SK-N-SH treated with all-trans-retinoic acid at 6 μM for 48 hours (cell line): ENCODE results near the gene SPATA45.

Source experiments
- ATAC-seq: fragments of 200-7000 bp; cut with Tn5 transposase; 3 replicates; pipeline ENCODE4 v1.9.1; 2020; ENCODE audit warnings: mild to moderate bottlenecking, moderate library complexity
- ARNTL ChIP-seq: fragments of 450-650 bp; formaldehyde crosslinking; IDR thresholded peaks from 2 replicates; pipeline ENCODE4 v1.5.0; 2020; ENCODE audit warnings: low read depth, mild to moderate bottlenecking, moderate library complexity, borderline replicate concordance
- BACH2 ChIP-seq: fragments of 250-450 bp; sonication (Bioruptor Pico); IDR thresholded peaks from 2 replicates; pipeline ENCODE4 v1.9.0; 2021; ENCODE audit warnings: mild to moderate bottlenecking, borderline replicate concordance
- CREB5 ChIP-seq: fragments of 250-450 bp; sonication (Bioruptor Pico); IDR thresholded peaks from 2 replicates; pipeline ENCODE4 v1.5.1; 2020; ENCODE audit warnings: low read depth, mild to moderate bottlenecking, moderate library complexity
- CSDC2 ChIP-seq: fragments of 250-450 bp; sonication (Bioruptor Pico); IDR thresholded peaks from 2 replicates; pipeline ENCODE4 v1.5.0; 2020; ENCODE audit warnings: mild to moderate bottlenecking, moderate library complexity
- CSRNP3 ChIP-seq: fragments of 250-450 bp; sonication (Bioruptor Pico); IDR thresholded peaks from 2 replicates; pipeline ENCODE4 v1.5.1; 2021; ENCODE audit warnings: mild to moderate bottlenecking, moderate library complexity
- ESRRG ChIP-seq: fragments of 250-450 bp; sonication (Bioruptor Pico); IDR thresholded peaks from 2 replicates; pipeline ENCODE4 v1.6.1; 2021; ENCODE audit warnings: mild to moderate bottlenecking
- GLIS3 ChIP-seq: fragments of 250-450 bp; sonication (Bioruptor Pico); IDR thresholded peaks from 2 replicates; pipeline ENCODE4 v1.5.0; 2020; ENCODE audit warnings: mild to moderate bottlenecking, moderate library complexity
- PPARA ChIP-seq: fragments of 250-450 bp; sonication (Bioruptor Pico); IDR thresholded peaks from 2 replicates; pipeline ENCODE4 v1.5.0; 2020; ENCODE audit warnings: mild to moderate bottlenecking, borderline replicate concordance
- RARB ChIP-seq: fragments of 250-450 bp; sonication (Bioruptor Pico); IDR thresholded peaks from 2 replicates; pipeline ENCODE4 v1.8.0; 2021; ENCODE audit warnings: mild to moderate bottlenecking, moderate library complexity
- SNAI2 ChIP-seq: fragments of 250-450 bp; sonication (Bioruptor Pico); IDR thresholded peaks from 2 replicates; pipeline ENCODE4 v1.5.0; 2020; ENCODE audit warnings: mild to moderate bottlenecking, moderate library complexity
- TCF4 ChIP-seq: fragments of 250-450 bp; sonication (Bioruptor Pico); IDR thresholded peaks from 2 replicates; pipeline ENCODE4 v1.8.0; 2021; ENCODE audit warnings: mild to moderate bottlenecking, moderate library complexity, borderline replicate concordance
- TOX ChIP-seq: fragments of 250-450 bp; sonication (Bioruptor Pico); IDR thresholded peaks from 2 replicates; pipeline ENCODE4 v1.8.0; 2021; ENCODE audit warnings: mild to moderate bottlenecking, moderate library complexity, borderline replicate concordance
- TSHZ2 ChIP-seq: fragments of 250-450 bp; sonication (Bioruptor Pico); IDR thresholded peaks from 2 replicates; pipeline ENCODE4 v1.5.0; 2020; ENCODE audit warnings: mild to moderate bottlenecking, moderate library complexity
- ZFP3 ChIP-seq: fragments of 250-450 bp; sonication (Bioruptor Pico); IDR thresholded peaks from 2 replicates; pipeline ENCODE4 v1.5.0; 2020; ENCODE audit warnings: mild to moderate bottlenecking, moderate library complexity
- ZFP30 ChIP-seq: fragments of 450-650 bp; formaldehyde crosslinking; IDR thresholded peaks from 2 replicates; pipeline ENCODE4 v1.5.0; 2022; ENCODE audit warnings: mild to moderate bottlenecking, moderate library complexity
- ZNF8 ChIP-seq: fragments of 450-650 bp; formaldehyde crosslinking; IDR thresholded peaks from 2 replicates; pipeline ENCODE4 v1.5.0; 2020; ENCODE audit warnings: mild to moderate bottlenecking, moderate library complexity
- TF ChIP-seq, protein P1 (sequence below): fragments of 250-450 bp; sonication (Bioruptor Pico); IDR thresholded peaks from 2 replicates; pipeline ENCODE4 v1.8.0; 2021; ENCODE audit warnings: low read depth, mild to moderate bottlenecking, moderate library complexity, borderline replicate concordance
- TF ChIP-seq, protein P2 (sequence below): fragments of 250-450 bp; sonication (Bioruptor Pico); IDR thresholded peaks from 2 replicates; pipeline ENCODE4 v1.8.0; 2020; ENCODE audit warnings: mild to moderate bottlenecking, moderate library complexity, borderline replicate concordance

Gene SPATA45

DNA sequence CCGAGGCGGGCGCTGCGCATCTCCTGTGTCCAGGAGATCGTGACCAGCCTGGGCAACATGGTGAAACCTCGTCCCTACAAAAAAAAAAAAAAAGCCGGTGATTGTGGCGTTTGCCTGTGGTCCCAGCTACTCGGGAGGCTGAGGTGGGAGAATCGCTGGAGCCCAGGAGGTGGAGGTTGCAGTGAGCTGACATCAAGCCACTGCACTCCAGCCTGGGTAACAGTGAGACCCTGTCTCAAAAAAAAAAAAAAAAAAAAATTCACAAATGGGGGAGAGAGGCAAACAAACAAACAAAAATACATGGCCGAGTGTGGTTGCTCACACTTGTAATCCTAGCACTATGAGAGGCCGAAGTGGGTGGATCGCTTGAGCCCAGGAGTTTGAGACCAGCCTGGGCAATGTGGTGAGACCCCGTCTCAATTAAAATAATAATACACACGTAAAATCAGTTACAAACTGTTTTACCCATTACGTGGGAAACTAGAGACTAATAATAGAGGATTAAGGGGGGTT lies 55.0 kb downstream of the SPATA45 start:
- TF ChIP-seq ZNF8 (CRISPR knock-in tag) (no peak), CSRNP3 (CRISPR knock-in tag) (no peak), TCF4 (CRISPR knock-in tag) (no peak), CSDC2 (CRISPR knock-in tag) (no peak), ESRRG (no peak), TSHZ2 (no peak), RARB (no peak), GLIS3 (CRISPR knock-in tag) (no peak), BACH2 (CRISPR knock-in tag) (no peak), TOX (CRISPR knock-in tag) (no peak), ZFP30 (no peak), ARNTL (CRISPR knock-in tag) (no peak), PPARA (CRISPR knock-in tag) (no peak), ZFP3 (CRISPR knock-in tag) (no peak), CREB5 (CRISPR knock-in tag) (no peak)
- TF ChIP-seq, protein P1, sequence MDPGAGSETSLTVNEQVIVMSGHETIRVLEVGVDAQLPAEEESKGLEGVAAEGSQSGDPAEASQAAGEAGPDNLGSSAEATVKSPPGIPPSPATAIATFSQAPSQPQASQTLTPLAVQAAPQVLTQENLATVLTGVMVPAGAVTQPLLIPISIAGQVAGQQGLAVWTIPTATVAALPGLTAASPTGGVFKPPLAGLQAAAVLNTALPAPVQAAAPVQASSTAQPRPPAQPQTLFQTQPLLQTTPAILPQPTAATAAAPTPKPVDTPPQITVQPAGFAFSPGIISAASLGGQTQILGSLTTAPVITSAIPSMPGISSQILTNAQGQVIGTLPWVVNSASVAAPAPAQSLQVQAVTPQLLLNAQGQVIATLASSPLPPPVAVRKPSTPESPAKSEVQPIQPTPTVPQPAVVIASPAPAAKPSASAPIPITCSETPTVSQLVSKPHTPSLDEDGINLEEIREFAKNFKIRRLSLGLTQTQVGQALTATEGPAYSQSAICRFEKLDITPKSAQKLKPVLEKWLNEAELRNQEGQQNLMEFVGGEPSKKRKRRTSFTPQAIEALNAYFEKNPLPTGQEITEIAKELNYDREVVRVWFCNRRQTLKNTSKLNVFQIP (CRISPR knock-in tag): no peak
- peak; percentile 4 for ATAC-seq

DNA sequence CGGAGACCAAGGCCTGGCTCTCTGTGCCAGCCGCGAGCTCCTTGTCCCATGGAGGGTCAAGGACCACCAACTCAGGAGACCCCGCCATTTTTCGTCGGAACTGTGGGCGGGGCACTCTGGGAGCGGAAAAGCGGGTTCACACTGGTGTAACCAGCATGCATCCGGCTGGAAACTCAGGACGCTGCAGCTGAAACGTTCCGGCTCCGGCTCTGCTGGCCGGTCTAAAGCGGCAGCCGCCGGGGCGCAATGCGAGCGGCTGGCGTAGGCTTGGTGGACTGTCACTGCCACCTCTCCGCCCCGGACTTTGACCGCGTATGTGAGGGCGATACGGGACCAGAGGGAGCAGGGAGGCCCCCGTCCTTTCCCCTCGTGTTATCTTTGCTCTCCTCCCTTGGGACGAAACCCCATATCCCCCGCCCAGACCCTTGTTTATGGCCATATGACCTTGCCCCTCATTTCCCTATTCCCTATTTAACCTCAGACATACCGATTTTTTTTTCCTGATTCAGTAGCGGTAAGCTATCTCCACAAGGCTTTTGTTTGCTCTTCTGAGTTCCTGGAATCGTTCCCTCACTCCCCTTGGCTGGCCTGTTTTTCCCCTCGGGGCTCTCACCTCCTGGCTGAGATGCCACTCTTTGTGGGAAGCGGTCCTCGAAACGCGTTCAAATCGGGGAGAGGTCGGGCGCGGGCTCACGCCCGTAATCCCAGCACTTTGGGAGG lies 55.6 kb downstream of the SPATA45 start, which contains the start of the genes NSL1 and TATDN3:
NSL1 (minus strand) TSS at position 102 of the 720 bp plus-strand sequence; CDS start at position 88, 14 bp downstream.
TATDN3 (plus strand) TSS at position 219 of the 720 bp plus-strand sequence; CDS start at position 247, 28 bp downstream.
- peak; percentile 96 for ATAC-seq
- TF ChIP-seq ZFP30 (no peak), CREB5 (CRISPR knock-in tag) (no peak), PPARA (CRISPR knock-in tag) (no peak)

DNA sequence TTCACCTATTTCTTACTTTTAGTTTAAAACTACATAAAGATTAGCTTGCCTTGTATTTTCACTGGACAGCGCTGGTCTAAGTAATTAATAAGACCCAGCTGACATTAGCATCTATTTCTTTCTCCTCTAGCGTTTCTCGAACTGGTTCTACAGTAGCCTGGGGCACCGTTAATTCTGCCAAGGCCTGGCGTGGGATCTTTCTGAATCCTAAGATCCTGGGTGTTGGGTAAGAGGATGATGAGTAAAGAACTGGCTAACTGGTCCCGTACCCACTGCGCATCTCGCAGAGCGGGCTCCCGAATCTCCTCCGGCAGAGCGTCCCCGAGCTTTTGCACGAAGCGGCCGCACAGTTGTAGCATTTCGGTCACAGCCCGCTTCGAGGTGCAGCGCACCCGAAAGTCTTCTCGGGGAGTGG lies 56.2 kb downstream of the SPATA45 start:
- ATAC-seq: peak; percentile 82
- TF ChIP-seq, protein P1 (CRISPR knock-in tag): no peak
- TF ChIP-seq TSHZ2 (no peak), TOX (CRISPR knock-in tag) (no peak), BACH2 (CRISPR knock-in tag) (no peak), ARNTL (CRISPR knock-in tag) (no peak), SNAI2 (no peak), RARB (no peak)
- TF ChIP-seq, protein P2, sequence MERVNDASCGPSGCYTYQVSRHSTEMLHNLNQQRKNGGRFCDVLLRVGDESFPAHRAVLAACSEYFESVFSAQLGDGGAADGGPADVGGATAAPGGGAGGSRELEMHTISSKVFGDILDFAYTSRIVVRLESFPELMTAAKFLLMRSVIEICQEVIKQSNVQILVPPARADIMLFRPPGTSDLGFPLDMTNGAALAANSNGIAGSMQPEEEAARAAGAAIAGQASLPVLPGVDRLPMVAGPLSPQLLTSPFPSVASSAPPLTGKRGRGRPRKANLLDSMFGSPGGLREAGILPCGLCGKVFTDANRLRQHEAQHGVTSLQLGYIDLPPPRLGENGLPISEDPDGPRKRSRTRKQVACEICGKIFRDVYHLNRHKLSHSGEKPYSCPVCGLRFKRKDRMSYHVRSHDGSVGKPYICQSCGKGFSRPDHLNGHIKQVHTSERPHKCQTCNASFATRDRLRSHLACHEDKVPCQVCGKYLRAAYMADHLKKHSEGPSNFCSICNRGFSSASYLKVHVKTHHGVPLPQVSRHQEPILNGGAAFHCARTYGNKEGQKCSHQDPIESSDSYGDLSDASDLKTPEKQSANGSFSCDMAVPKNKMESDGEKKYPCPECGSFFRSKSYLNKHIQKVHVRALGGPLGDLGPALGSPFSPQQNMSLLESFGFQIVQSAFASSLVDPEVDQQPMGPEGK (CRISPR knock-in tag): no peak
